ENCODE measurements around the gene LAPTM4A.

DNA sequence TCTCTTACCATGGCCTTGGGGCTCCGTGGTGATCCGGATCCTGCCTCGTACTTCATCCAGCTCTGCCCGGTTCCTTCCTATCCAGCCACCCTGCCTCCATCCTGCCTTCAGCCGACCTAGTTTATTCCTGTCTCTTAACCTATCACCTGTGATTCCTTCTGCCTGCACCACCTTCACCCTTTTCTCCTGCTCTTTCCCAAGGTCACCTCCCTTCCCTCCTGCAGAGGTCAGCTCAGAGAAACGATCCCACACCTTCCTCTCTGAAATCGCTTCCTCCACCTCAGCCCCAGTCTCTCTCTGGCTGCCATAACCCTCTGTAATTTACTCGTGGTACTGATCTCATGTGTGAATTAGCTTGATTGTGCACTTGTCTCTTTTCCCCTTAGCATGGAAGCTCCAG, 23.5 kb upstream of the LAPTM4A start:
- TF ChIP-seq, protein P1, sequence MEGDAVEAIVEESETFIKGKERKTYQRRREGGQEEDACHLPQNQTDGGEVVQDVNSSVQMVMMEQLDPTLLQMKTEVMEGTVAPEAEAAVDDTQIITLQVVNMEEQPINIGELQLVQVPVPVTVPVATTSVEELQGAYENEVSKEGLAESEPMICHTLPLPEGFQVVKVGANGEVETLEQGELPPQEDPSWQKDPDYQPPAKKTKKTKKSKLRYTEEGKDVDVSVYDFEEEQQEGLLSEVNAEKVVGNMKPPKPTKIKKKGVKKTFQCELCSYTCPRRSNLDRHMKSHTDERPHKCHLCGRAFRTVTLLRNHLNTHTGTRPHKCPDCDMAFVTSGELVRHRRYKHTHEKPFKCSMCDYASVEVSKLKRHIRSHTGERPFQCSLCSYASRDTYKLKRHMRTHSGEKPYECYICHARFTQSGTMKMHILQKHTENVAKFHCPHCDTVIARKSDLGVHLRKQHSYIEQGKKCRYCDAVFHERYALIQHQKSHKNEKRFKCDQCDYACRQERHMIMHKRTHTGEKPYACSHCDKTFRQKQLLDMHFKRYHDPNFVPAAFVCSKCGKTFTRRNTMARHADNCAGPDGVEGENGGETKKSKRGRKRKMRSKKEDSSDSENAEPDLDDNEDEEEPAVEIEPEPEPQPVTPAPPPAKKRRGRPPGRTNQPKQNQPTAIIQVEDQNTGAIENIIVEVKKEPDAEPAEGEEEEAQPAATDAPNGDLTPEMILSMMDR (IDR thresholded peaks at IDR 0.05; ENCODE audit: low read length) = no peak
- no peak for TF ChIP-seq EZH2 (IDR thresholded peaks at IDR 0.05; ENCODE audit: borderline replicate concordance, low read length)
